NCI-H82 (cell line): ENCODE results near the gene IPPK.
"Not testable (repeated sequence)": the region's sequence is repeated elsewhere in the genome, so short reads cannot be mapped to it uniquely, and the experiment has no call there.

Experiments
- DNase-seq: peaks from one replicate; lab custom pipeline; 2025; lab: John Stamatoyannopoulos, UW

IPPK gene

GRCh38 chr9:92595075-92595474, 74.9 kb downstream of the IPPK start:
- DNase-seq: not testable (repeated sequence)

- DNase-seq: no peak
These were observed 76.7 kb downstream of the IPPK start for GRCh38 chr9:92592946-92593861.

GRCh38 chr9:92592537-92592936, 77.4 kb downstream of the IPPK start:
- no peak for DNase-seq

GRCh38 chr9:92590377-92590776, 79.6 kb downstream of the IPPK start:
- no peak for DNase-seq

- no peak for DNase-seq
These were observed 80.0 kb downstream of the IPPK start for GRCh38 chr9:92589923-92590322.

GRCh38 chr9:92576175-92576574, 93.8 kb downstream of the IPPK start:
- no peak for DNase-seq

GRCh38 chr9:92573612-92574011, 96.3 kb downstream of the IPPK start:
- DNase-seq: not testable (repeated sequence)

GRCh38 chr9:92571871-92572270, 98.1 kb downstream of the IPPK start:
- not testable (repeated sequence) for DNase-seq

GRCh38 chr9:92564982-92565381, 104.9 kb downstream of the IPPK start:
- no peak for DNase-seq

- DNase-seq: no peak
These were observed 105.4 kb downstream of the IPPK start for GRCh38 chr9:92564504-92564903.
